IPS-18c (cell line): ENCODE results near the gene FAAP20.

Experiments
- H3K4me3 ChIP-seq: 2 replicates; pipeline ENCODE4 v1.7.0; 2013; ENCODE audit warnings: low read depth, mild to moderate bottlenecking, low read length, moderate library complexity; ENCODE audit not compliant: insufficient read depth
- H3K9me3 ChIP-seq: one replicate; pipeline ENCODE4 v1.6.1; 2013; ENCODE audit warnings: mild to moderate bottlenecking, low read length, moderate library complexity; ENCODE audit not compliant: control insufficient read depth, insufficient read depth

The FAAP20 gene

GRCh38 chr1:2202843-2203601 is 8.4 kb upstream of the FAAP20 start:
- no peak overlapping the region for H3K4me3 ChIP-seq
- H3K9me3 ChIP-seq, result no peaks in the 10 kb centered on the region

GRCh38 chr1:2202008-2202575 is 7.5 kb upstream of the FAAP20 start:
- Histone ChIP-seq H3K9me3 (no peaks in the 10 kb centered on the region), H3K4me3 (no peak overlapping the region)

GRCh38 chr1:2201062-2201461 is 6.5 kb upstream of the FAAP20 start:
- no peaks in the 10 kb centered on the region for H3K9me3 ChIP-seq
- H3K4me3 ChIP-seq, result no peak overlapping the region

GRCh38 chr1:2200308-2200943 is 5.9 kb upstream of the FAAP20 start:
- Histone ChIP-seq H3K4me3 (no peak overlapping the region), H3K9me3 (no peaks in the 10 kb centered on the region)

- no peaks in the 10 kb centered on the region for H3K9me3 ChIP-seq
- H3K4me3 ChIP-seq, result peak overlapping the region; percentile 40
Observed at GRCh38 chr1:2199042-2199810, 4.7 kb upstream of the FAAP20 start.

GRCh38 chr1:2198571-2198970 is 4.0 kb upstream of the FAAP20 start:
- Histone ChIP-seq H3K4me3 (no peak overlapping the region), H3K9me3 (no peaks in the 10 kb centered on the region)

- no peaks in the 10 kb centered on the region for H3K9me3 ChIP-seq
- no peak overlapping the region for H3K4me3 ChIP-seq
Observed at GRCh38 chr1:2197707-2198165, 3.2 kb upstream of the FAAP20 start.

- Histone ChIP-seq H3K9me3 (no peaks in the 10 kb centered on the region), H3K4me3 (no peak overlapping the region)
Observed at GRCh38 chr1:2196901-2197638, 2.5 kb upstream of the FAAP20 start.

- H3K4me3 ChIP-seq, result no peak overlapping the region
Observed at GRCh38 chr1:2195785-2196184, 1.2 kb upstream of the FAAP20 start.

GRCh38 chr1:2194898-2195673 is 514 bp upstream of the FAAP20 start:
- H3K9me3 ChIP-seq, result no peaks in the 10 kb centered on the region
- H3K4me3 ChIP-seq, result peak overlapping the region; percentile 71

More at GRCh38 chr1:2195785-2196184, 1.2 kb upstream of the FAAP20 start:
- H3K9me3 ChIP-seq, result no peaks in the 10 kb centered on the region

- H3K9me3 ChIP-seq, result no peaks in the 10 kb centered on the region
Observed at GRCh38 chr1:2193514-2194281, 874 bp downstream of the FAAP20 start.

GRCh38 chr1:2192031-2192995 is 2.3 kb downstream of the FAAP20 start:
- H3K9me3 ChIP-seq, result no peaks in the 10 kb centered on the region
- H3K4me3 ChIP-seq, result no peak overlapping the region

More at GRCh38 chr1:2193514-2194281, 874 bp downstream of the FAAP20 start:
- H3K4me3 ChIP-seq, result peak overlapping the region; percentile 57

- Histone ChIP-seq H3K9me3 (no peaks in the 10 kb centered on the region), H3K4me3 (peak overlapping the region; percentile 20; the same call in 1 of the 2 replicates)
Observed at GRCh38 chr1:2190491-2190976, 4.0 kb downstream of the FAAP20 start.
